ENCODE results near the gene KIFC3.

The KIFC3 gene

GRCh38 chr16:57810197-57811031 is 8.1 kb upstream of the KIFC3 start:
- Histone ChIP-seq H2BK15ac (replicated peaks; ENCODE audit: low read depth) (peak overlapping the region; percentile 1), H3K36me3 (ENCODE audit: control insufficient read depth, insufficient read depth, low read length) (no peaks in the 10 kb centered on the region), H2BK120ac (ENCODE audit: low read depth, low read length) (peak overlapping the region; percentile 83), H3K4ac (ENCODE audit: low read depth, low read length) (peak overlapping the region; percentile 63), H3K56ac (ENCODE audit: low read length) (peak overlapping the region; percentile 85), H2BK5ac (ENCODE audit: low read length) (peak overlapping the region; percentile 91), H4K8ac (ENCODE audit: low read depth, low read length) (no peak overlapping the region), H3K9ac (ENCODE audit: low read length) (peak overlapping the region; percentile 53), H3K79me1 (ENCODE audit: low read length) (no peaks in the 10 kb centered on the region), H3K79me2 (ENCODE audit: control insufficient read depth, insufficient read depth, low read length) (no peaks in the 10 kb centered on the region), H3K18ac (ENCODE audit: low read length) (peak overlapping the region; percentile 91), H3K23ac (ENCODE audit: low read length) (no peak overlapping the region), H4K5ac (ENCODE audit: low read length) (no peak overlapping the region), H3K27ac (ENCODE audit: low read depth, low read length) (peak overlapping the region; percentile 96), H3K4me3 (ENCODE audit: low read length) (no peak overlapping the region), H2AK5ac (ENCODE audit: low read length) (peak overlapping the region; percentile 88), H3K4me1 (ENCODE audit: control insufficient read depth, low read depth, low read length) (peaks cover 19% of the 10 kb centered on the region), H3K27me3 (ENCODE audit: insufficient read depth, low read length, poor library complexity) (no peaks in the 10 kb centered on the region), H3K4me2 (ENCODE audit: low read length) (no peak overlapping the region)
- no CpG with 5 or more reads among the region's 14 CpGs for WGBS (ENCODE audit: extremely low coverage, insufficient coverage, low lambda C conversion rate)
- peak; percentile 98 for DNase-seq

GRCh38 chr16:57809276-57810196 is 7.2 kb upstream of the KIFC3 start:
- Histone ChIP-seq H3K4ac (ENCODE audit: low read depth, low read length) (peak overlapping the region; percentile 63), H3K79me2 (ENCODE audit: control insufficient read depth, insufficient read depth, low read length) (no peaks in the 10 kb centered on the region), H3K27ac (ENCODE audit: low read depth, low read length) (peak overlapping the region; percentile 96), H3K56ac (ENCODE audit: low read length) (peak overlapping the region; percentile 85), H2BK120ac (ENCODE audit: low read depth, low read length) (peak overlapping the region; percentile 83), H3K23ac (ENCODE audit: low read length) (peak overlapping the region; percentile 97), H3K4me1 (ENCODE audit: control insufficient read depth, low read depth, low read length) (peaks cover 19% of the 10 kb centered on the region), H4K8ac (ENCODE audit: low read depth, low read length) (no peak overlapping the region), H2BK5ac (ENCODE audit: low read length) (peak overlapping the region; percentile 91), H3K18ac (ENCODE audit: low read length) (peak overlapping the region; percentile 91), H4K5ac (ENCODE audit: low read length) (no peak overlapping the region), H3K4me3 (ENCODE audit: low read length) (no peak overlapping the region), H3K9ac (ENCODE audit: low read length) (peak overlapping the region; percentile 53), H2AK5ac (ENCODE audit: low read length) (peak overlapping the region; percentile 94), H3K4me2 (ENCODE audit: low read length) (no peak overlapping the region), H3K36me3 (ENCODE audit: control insufficient read depth, insufficient read depth, low read length) (no peaks in the 10 kb centered on the region), H2BK15ac (replicated peaks; ENCODE audit: low read depth) (no peak overlapping the region), H3K79me1 (ENCODE audit: low read length) (no peaks in the 10 kb centered on the region), H3K27me3 (ENCODE audit: insufficient read depth, low read length, poor library complexity) (no peaks in the 10 kb centered on the region)
- DNase-seq: no peak
- WGBS (ENCODE audit: extremely low coverage, insufficient coverage, low lambda C conversion rate): no CpG with 5 or more reads among the region's 15 CpGs

- H4K5ac ChIP-seq (ENCODE audit: low read length): no peak overlapping the region
- no peaks in the 10 kb centered on the region for H3K79me1 ChIP-seq (ENCODE audit: low read length)
- peak overlapping the region; percentile 98 for H2AK5ac ChIP-seq (ENCODE audit: low read length)
- no peak overlapping the region for H3K4me3 ChIP-seq (ENCODE audit: low read length)
- no peak overlapping the region for H2BK15ac ChIP-seq (replicated peaks; ENCODE audit: low read depth)
- H3K4ac ChIP-seq (ENCODE audit: low read depth, low read length): no peak overlapping the region
- no peak overlapping the region for H3K4me2 ChIP-seq (ENCODE audit: low read length)
- no peaks in the 10 kb centered on the region for H3K36me3 ChIP-seq (ENCODE audit: control insufficient read depth, insufficient read depth, low read length)
- no peak for DNase-seq
- no peak overlapping the region for H3K18ac ChIP-seq (ENCODE audit: low read length)
- no peak overlapping the region for H3K27ac ChIP-seq (ENCODE audit: low read depth, low read length)
- H3K27me3 ChIP-seq (ENCODE audit: insufficient read depth, low read length, poor library complexity): no peaks in the 10 kb centered on the region
- H3K9ac ChIP-seq (ENCODE audit: low read length): peak overlapping the region; percentile 28
- no peak overlapping the region for H4K8ac ChIP-seq (ENCODE audit: low read depth, low read length)
- no peaks in the 10 kb centered on the region for H3K79me2 ChIP-seq (ENCODE audit: control insufficient read depth, insufficient read depth, low read length)
- H2BK120ac ChIP-seq (ENCODE audit: low read depth, low read length): no peak overlapping the region
- peak overlapping the region; percentile 67 for H3K56ac ChIP-seq (ENCODE audit: low read length)
- peak overlapping the region; percentile 39 for H2BK5ac ChIP-seq (ENCODE audit: low read length)
- peaks cover 20% of the 10 kb centered on the region for H3K4me1 ChIP-seq (ENCODE audit: control insufficient read depth, low read depth, low read length)
- H3K23ac ChIP-seq (ENCODE audit: low read length): no peak overlapping the region
- WGBS (ENCODE audit: extremely low coverage, insufficient coverage, low lambda C conversion rate): no CpG with 5 or more reads among the region's 2 CpGs
Observed at GRCh38 chr16:57808589-57809228, 6.4 kb upstream of the KIFC3 start.

GRCh38 chr16:57807968-57808528 is 5.8 kb upstream of the KIFC3 start:
- no peak overlapping the region for H2BK15ac ChIP-seq (replicated peaks; ENCODE audit: low read depth)
- no peak overlapping the region for H4K8ac ChIP-seq (ENCODE audit: low read depth, low read length)
- peaks cover 23% of the 10 kb centered on the region for H3K4me1 ChIP-seq (ENCODE audit: control insufficient read depth, low read depth, low read length)
- no peaks in the 10 kb centered on the region for H3K79me1 ChIP-seq (ENCODE audit: low read length)
- no peak overlapping the region for H2BK5ac ChIP-seq (ENCODE audit: low read length)
- WGBS (ENCODE audit: extremely low coverage, insufficient coverage, low lambda C conversion rate): no CpG with 5 or more reads among the region's 16 CpGs
- H3K9ac ChIP-seq (ENCODE audit: low read length): peak overlapping the region; percentile 28
- no peak overlapping the region for H2AK5ac ChIP-seq (ENCODE audit: low read length)
- no peak overlapping the region for H3K23ac ChIP-seq (ENCODE audit: low read length)
- H3K79me2 ChIP-seq (ENCODE audit: control insufficient read depth, insufficient read depth, low read length): no peaks in the 10 kb centered on the region
- H3K27ac ChIP-seq (ENCODE audit: low read depth, low read length): peak overlapping the region; percentile 43
- DNase-seq: peak; percentile 96
- no peak overlapping the region for H3K4me2 ChIP-seq (ENCODE audit: low read length)
- H3K4ac ChIP-seq (ENCODE audit: low read depth, low read length): no peak overlapping the region
- H3K18ac ChIP-seq (ENCODE audit: low read length): no peak overlapping the region
- no peak overlapping the region for H2BK120ac ChIP-seq (ENCODE audit: low read depth, low read length)
- no peak overlapping the region for H4K5ac ChIP-seq (ENCODE audit: low read length)
- H3K27me3 ChIP-seq (ENCODE audit: insufficient read depth, low read length, poor library complexity): no peaks in the 10 kb centered on the region
- H3K36me3 ChIP-seq (ENCODE audit: control insufficient read depth, insufficient read depth, low read length): no peaks in the 10 kb centered on the region
- H3K56ac ChIP-seq (ENCODE audit: low read length): peak overlapping the region; percentile 67
- H3K4me3 ChIP-seq (ENCODE audit: low read length): no peak overlapping the region

GRCh38 chr16:57807252-57807967 is 5.1 kb upstream of the KIFC3 start:
- DNase-seq: peak; percentile 58
- Histone ChIP-seq H4K8ac (ENCODE audit: low read depth, low read length) (no peak overlapping the region), H3K27me3 (ENCODE audit: insufficient read depth, low read length, poor library complexity) (no peaks in the 10 kb centered on the region), H3K56ac (ENCODE audit: low read length) (peak overlapping the region; percentile 56), H3K4me2 (ENCODE audit: low read length) (no peak overlapping the region), H3K4me1 (ENCODE audit: control insufficient read depth, low read depth, low read length) (peaks cover 25% of the 10 kb centered on the region), H3K23ac (ENCODE audit: low read length) (no peak overlapping the region), H3K79me2 (ENCODE audit: control insufficient read depth, insufficient read depth, low read length) (no peaks in the 10 kb centered on the region), H2BK5ac (ENCODE audit: low read length) (peak overlapping the region; percentile 46), H3K9ac (ENCODE audit: low read length) (no peak overlapping the region), H3K4me3 (ENCODE audit: low read length) (no peak overlapping the region), H3K4ac (ENCODE audit: low read depth, low read length) (peak overlapping the region; percentile 73), H2BK15ac (replicated peaks; ENCODE audit: low read depth) (no peak overlapping the region), H3K27ac (ENCODE audit: low read depth, low read length) (peak overlapping the region; percentile 13), H2AK5ac (ENCODE audit: low read length) (peak overlapping the region; percentile 80), H4K5ac (ENCODE audit: low read length) (no peak overlapping the region), H3K36me3 (ENCODE audit: control insufficient read depth, insufficient read depth, low read length) (no peaks in the 10 kb centered on the region), H3K18ac (ENCODE audit: low read length) (peak overlapping the region; percentile 7), H3K79me1 (ENCODE audit: low read length) (no peaks in the 10 kb centered on the region), H2BK120ac (ENCODE audit: low read depth, low read length) (no peak overlapping the region)
- WGBS (ENCODE audit: extremely low coverage, insufficient coverage, low lambda C conversion rate): no CpG with 5 or more reads among the region's 7 CpGs
